Neural cell (in vitro differentiated cells): ENCODE data around the gene DLK1.

ENCODE experiments used
- TF ChIP-seq, protein P1 (sequence below): fragments of 450-650 bp; IDR thresholded peaks from 2 replicates; pipeline ENCODE4 v1.5.1; 2014; ENCODE audit warnings: antibody characterized with exemption, mild to moderate bottlenecking, moderate library complexity; ENCODE audit not compliant: poor library complexity, severe bottlenecking
- TF ChIP-seq, protein P2 (sequence below): IDR thresholded peaks from 2 replicates; pipeline ENCODE4 v1.6.1; 2012; ENCODE audit warnings: borderline replicate concordance

DNA sequence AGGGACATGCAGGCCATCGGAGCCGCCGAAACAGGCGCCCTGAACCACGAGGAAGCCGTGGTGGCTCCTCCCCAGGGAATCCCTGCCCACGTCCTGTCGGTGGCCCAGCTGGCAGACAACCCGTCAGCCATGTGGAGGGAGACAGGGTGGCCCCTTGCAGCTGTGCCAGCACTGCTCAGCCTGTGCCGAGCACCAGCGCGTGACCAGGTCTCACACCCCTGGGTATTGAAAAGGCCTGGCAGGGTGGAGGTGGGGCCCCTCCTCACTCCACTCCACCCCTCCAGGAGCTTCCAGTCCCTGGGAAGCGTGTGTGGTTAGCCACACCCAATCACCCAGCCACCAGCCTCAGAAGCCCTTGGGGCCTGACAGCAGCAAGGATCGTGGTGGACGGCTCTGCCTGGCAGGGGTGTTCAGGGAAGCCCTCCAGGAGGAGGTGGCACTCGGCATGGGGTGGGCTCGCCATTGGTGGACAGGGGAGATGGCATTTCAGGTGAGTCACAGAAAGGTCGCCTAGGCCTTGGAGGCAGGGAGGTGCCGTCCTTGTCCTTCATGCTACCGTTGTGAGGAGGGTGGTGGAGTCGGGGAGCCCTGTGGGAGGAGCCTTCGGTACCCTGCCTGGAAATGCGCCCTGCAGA is 12.3 kb upstream of the DLK1 start:
- TF ChIP-seq, protein P1, sequence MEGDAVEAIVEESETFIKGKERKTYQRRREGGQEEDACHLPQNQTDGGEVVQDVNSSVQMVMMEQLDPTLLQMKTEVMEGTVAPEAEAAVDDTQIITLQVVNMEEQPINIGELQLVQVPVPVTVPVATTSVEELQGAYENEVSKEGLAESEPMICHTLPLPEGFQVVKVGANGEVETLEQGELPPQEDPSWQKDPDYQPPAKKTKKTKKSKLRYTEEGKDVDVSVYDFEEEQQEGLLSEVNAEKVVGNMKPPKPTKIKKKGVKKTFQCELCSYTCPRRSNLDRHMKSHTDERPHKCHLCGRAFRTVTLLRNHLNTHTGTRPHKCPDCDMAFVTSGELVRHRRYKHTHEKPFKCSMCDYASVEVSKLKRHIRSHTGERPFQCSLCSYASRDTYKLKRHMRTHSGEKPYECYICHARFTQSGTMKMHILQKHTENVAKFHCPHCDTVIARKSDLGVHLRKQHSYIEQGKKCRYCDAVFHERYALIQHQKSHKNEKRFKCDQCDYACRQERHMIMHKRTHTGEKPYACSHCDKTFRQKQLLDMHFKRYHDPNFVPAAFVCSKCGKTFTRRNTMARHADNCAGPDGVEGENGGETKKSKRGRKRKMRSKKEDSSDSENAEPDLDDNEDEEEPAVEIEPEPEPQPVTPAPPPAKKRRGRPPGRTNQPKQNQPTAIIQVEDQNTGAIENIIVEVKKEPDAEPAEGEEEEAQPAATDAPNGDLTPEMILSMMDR = no peak
- TF ChIP-seq, protein P2, sequence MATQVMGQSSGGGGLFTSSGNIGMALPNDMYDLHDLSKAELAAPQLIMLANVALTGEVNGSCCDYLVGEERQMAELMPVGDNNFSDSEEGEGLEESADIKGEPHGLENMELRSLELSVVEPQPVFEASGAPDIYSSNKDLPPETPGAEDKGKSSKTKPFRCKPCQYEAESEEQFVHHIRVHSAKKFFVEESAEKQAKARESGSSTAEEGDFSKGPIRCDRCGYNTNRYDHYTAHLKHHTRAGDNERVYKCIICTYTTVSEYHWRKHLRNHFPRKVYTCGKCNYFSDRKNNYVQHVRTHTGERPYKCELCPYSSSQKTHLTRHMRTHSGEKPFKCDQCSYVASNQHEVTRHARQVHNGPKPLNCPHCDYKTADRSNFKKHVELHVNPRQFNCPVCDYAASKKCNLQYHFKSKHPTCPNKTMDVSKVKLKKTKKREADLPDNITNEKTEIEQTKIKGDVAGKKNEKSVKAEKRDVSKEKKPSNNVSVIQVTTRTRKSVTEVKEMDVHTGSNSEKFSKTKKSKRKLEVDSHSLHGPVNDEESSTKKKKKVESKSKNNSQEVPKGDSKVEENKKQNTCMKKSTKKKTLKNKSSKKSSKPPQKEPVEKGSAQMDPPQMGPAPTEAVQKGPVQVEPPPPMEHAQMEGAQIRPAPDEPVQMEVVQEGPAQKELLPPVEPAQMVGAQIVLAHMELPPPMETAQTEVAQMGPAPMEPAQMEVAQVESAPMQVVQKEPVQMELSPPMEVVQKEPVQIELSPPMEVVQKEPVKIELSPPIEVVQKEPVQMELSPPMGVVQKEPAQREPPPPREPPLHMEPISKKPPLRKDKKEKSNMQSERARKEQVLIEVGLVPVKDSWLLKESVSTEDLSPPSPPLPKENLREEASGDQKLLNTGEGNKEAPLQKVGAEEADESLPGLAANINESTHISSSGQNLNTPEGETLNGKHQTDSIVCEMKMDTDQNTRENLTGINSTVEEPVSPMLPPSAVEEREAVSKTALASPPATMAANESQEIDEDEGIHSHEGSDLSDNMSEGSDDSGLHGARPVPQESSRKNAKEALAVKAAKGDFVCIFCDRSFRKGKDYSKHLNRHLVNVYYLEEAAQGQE = no peak
